ENCODE data around the gene MYO3B. TPM values are rescaled to one million over a fixed set of nuclear protein-coding genes. Genes with fewer than 3 reads are reported as not detected.

Gene MYO3B
- total and polyA plus RNA-seq, 2 donors, result 0.64 to 0.71 TPM

DNA sequence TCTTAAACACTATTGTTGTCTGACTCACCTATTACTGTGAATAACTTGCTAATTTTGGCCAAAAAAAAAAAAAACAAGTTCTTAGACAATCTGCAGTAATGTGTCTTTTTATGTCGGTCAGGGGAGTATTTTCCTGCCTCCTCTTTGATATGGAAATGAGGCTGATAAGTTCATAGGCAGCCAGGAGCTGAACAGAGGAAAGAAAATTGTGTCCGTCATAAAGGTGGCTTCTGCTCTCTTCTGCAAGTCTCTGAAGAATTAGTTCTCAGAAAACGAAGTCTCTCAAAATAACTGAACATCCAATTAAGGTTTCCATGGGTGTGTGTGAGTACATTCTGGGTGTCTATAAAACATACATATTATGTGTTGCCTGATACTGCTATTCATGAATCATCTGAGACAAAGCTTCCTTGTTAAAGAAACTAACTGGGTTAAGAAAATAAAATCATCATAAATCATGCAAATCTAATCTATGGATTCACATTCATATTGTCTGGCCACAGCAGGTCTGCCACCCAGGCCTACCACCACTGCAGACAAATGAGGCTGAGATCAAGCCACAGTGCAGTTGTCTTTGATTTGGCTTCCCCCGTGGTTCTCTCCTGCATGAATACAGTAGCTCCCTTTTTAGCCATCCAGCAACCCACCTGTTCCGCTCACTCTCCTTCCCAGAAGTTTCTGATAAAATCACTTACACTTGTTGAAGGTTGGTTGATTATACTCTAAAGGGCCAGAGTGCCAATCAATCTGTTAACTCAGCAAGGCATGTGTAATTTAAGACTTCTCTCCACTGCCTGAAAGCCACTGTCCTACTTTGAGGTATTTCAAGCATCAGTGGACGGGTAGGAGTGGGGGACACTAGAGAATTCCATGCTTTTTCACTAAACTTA, 517.8 kb downstream of the MYO3B start:
- no peaks in the 10 kb centered on the region for H3K36me3 ChIP-seq (ENCODE audit: control insufficient read depth in 2 of 2, insufficient read depth in 2 of 2, low read length in 1 of 2)
- no peak overlapping the region for H3K4me3 ChIP-seq (ENCODE audit: low read length in 2 of 2)
- WGBS, result 84% methylated on average over 6 of the region's 6 CpGs
- H3K27ac ChIP-seq (ENCODE audit: low read depth in 1 of 2, low read length in 1 of 2), result no peak overlapping the region
- no peak for DNase-seq (ENCODE audit: low read depth in 6 of 9, low spot score in 9 of 9)
- no peaks in the 10 kb centered on the region for H3K9me3 ChIP-seq (ENCODE audit: control insufficient read depth in 2 of 2, insufficient read depth in 1 of 2, low read length in 1 of 2)
- H3K4me1 ChIP-seq (ENCODE audit: control insufficient read depth in 2 of 2, insufficient read depth in 2 of 2, low read length in 2 of 2), result peaks cover 0 to 4% of the 10 kb centered on the region in 2 donors
- H3K27me3 ChIP-seq (ENCODE audit: control insufficient read depth in 2 of 2, insufficient read depth in 1 of 2, low read length in 1 of 2), result no peaks in the 10 kb centered on the region

DNA sequence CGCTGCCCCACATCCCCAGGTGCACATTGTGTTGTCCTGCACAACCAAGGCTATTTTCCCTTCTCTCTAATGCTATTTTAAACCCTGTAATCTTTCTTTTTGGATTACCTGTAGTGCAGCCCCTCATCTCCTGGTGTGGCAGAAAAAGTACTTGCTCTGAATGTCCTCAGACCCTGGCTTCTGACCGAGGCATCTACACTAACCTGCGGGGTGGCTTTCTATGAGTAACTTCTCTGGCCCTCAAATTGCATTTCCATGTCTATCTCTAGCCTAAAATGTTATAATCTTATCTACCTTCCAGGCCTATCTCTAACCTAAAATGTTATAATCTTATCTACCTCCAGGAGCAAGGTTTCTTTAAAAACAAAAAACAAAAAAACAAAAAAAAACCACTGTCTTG, 519.0 kb downstream of the MYO3B start:
- Histone ChIP-seq H3K36me3 (ENCODE audit: control insufficient read depth in 2 of 2, insufficient read depth in 2 of 2, low read length in 1 of 2) (no peaks in the 10 kb centered on the region), H3K27me3 (ENCODE audit: control insufficient read depth in 2 of 2, insufficient read depth in 1 of 2, low read length in 1 of 2) (no peaks in the 10 kb centered on the region), H3K9me3 (ENCODE audit: control insufficient read depth in 2 of 2, insufficient read depth in 1 of 2, low read length in 1 of 2) (no peaks in the 10 kb centered on the region), H3K27ac (ENCODE audit: low read depth in 1 of 2, low read length in 1 of 2) (no peak overlapping the region), H3K4me1 (ENCODE audit: control insufficient read depth in 2 of 2, insufficient read depth in 2 of 2, low read length in 2 of 2) (peaks cover 0 to 4% of the 10 kb centered on the region in 2 donors), H3K4me3 (ENCODE audit: low read length in 2 of 2) (no peak overlapping the region)
- no peak for DNase-seq (ENCODE audit: low read depth in 6 of 9, low spot score in 9 of 9)
- WGBS, result 95% methylated on average over 3 of the region's 3 CpGs

DNA sequence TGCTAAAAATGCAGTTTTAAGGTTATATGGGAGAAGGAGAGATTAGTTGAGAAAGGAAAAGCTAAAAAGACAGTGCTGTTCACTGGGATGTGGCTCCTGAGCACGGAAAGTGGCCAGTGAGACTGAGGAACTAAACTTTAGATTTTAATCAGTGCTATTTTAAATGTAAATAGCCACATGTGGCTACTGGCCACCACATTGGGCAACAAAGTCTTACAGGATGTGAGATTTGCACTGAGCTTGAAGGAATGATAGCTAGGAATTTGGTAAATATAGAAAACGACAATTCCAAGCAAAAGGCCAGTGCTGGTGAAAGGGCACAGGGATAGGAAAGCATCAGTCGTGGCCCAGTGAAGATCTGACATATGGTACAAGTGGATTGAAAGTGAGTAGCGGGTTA, 523.1 kb downstream of the MYO3B start:
- no peak overlapping the region for H3K27ac ChIP-seq (ENCODE audit: low read depth in 1 of 2, low read length in 1 of 2)
- H3K9me3 ChIP-seq (ENCODE audit: control insufficient read depth in 2 of 2, insufficient read depth in 1 of 2, low read length in 1 of 2), result no peaks in the 10 kb centered on the region
- 92% methylated on average over 4 of the region's 4 CpGs for WGBS
- no peak overlapping the region for H3K4me3 ChIP-seq (ENCODE audit: low read length in 2 of 2)
- DNase-seq (ENCODE audit: low read depth in 6 of 9, low spot score in 9 of 9), result no peak
- peaks cover 0 to 2% of the 10 kb centered on the region in 2 donors for H3K27me3 ChIP-seq (ENCODE audit: control insufficient read depth in 2 of 2, insufficient read depth in 1 of 2, low read length in 1 of 2)
- peaks cover 0 to 1% of the 10 kb centered on the region in 2 donors for H3K4me1 ChIP-seq (ENCODE audit: control insufficient read depth in 2 of 2, insufficient read depth in 2 of 2, low read length in 2 of 2)
- H3K36me3 ChIP-seq (ENCODE audit: control insufficient read depth in 2 of 2, insufficient read depth in 2 of 2, low read length in 1 of 2), result no peaks in the 10 kb centered on the region

- Histone ChIP-seq H3K27ac (ENCODE audit: low read depth in 1 of 2, low read length in 1 of 2) (no peak overlapping the region), H3K9me3 (ENCODE audit: control insufficient read depth in 2 of 2, insufficient read depth in 1 of 2, low read length in 1 of 2) (no peaks in the 10 kb centered on the region), H3K27me3 (ENCODE audit: control insufficient read depth in 2 of 2, insufficient read depth in 1 of 2, low read length in 1 of 2) (peaks cover 2 to 21% of the 10 kb centered on the region in 2 donors), H3K4me3 (ENCODE audit: low read length in 2 of 2) (no peak overlapping the region), H3K4me1 (ENCODE audit: control insufficient read depth in 2 of 2, insufficient read depth in 2 of 2, low read length in 2 of 2) (peaks cover 0 to 7% of the 10 kb centered on the region in 2 donors), H3K36me3 (ENCODE audit: control insufficient read depth in 2 of 2, insufficient read depth in 2 of 2, low read length in 1 of 2) (no peaks in the 10 kb centered on the region)
- no peak for DNase-seq (ENCODE audit: low read depth in 6 of 9, low spot score in 9 of 9)
- 84% methylated on average over 4 of the region's 4 CpGs for WGBS
Measured at GRCh38 chr2:170703776-170704476, 526.0 kb downstream of the MYO3B start.
